H1 (cell line): ENCODE measurements around the gene MINDY1. TPM values are rescaled to one million over a fixed set of nuclear protein-coding genes. Genes with fewer than 3 reads are reported as not detected.

Experiments
- BRCA1 ChIP-seq: IDR thresholded peaks from 2 replicates; pipeline ENCODE4 v1.6.1; 2012; ENCODE audit warnings: low read depth, low read length, improper control_type of control experiment
- CREB1 ChIP-seq: IDR thresholded peaks from 2 replicates; pipeline ENCODE4 v1.6.1; 2012; ENCODE audit warnings: inconsistent platforms
- FOSL1 ChIP-seq: IDR thresholded peaks from 2 replicates; pipeline ENCODE4 v1.6.1; 2011; ENCODE audit warnings: mild to moderate bottlenecking, low read depth, low read length, moderate library complexity; ENCODE audit not compliant: insufficient read depth
- RBBP5 ChIP-seq: IDR thresholded peaks from 2 replicates; pipeline ENCODE4 v1.7.1; 2012; ENCODE audit warnings: low read depth, mild to moderate bottlenecking, inconsistent platforms, low read length, moderate library complexity, borderline replicate concordance
- SP1 ChIP-seq: IDR thresholded peaks from 2 replicates; pipeline ENCODE4 v1.6.1; 2011; ENCODE audit warnings: low read depth, low read length
- SP2 ChIP-seq: IDR thresholded peaks from 2 replicates; pipeline ENCODE4 v1.6.1; 2012; ENCODE audit warnings: mild to moderate bottlenecking, low read length, inconsistent platforms
- SRF ChIP-seq: IDR thresholded peaks from 2 replicates; pipeline ENCODE4 v1.6.1; 2011; ENCODE audit warnings: mild to moderate bottlenecking, low read depth, low read length, moderate library complexity
- TBP ChIP-seq: IDR thresholded peaks from 2 replicates; pipeline ENCODE4 v1.6.1; 2011; ENCODE audit warnings: low read depth, low read length, improper control_type of control experiment
- polyA plus RNA-seq, 7 experiments: library from polyadenylated mRNA; depleted of rRNA in 3 of 7; stranded (reverse) in 5 of 7; unstranded in 2 of 7; fragments of >200 nt in 5 of 7; fragments of 200-250 nt in 2 of 7; gene quantifications; 1 replicate in 5 of 7; 2 replicates in 1 of 7; 4 replicates in 1 of 7; pipeline versions ENCODE4 v1.2.1 to v1.2.3, GENCODE V29; 2011 to 2013; ENCODE audit warnings: missing spikeins in 2 of 7, mixed read lengths in 2 of 7
- total RNA-seq: library from RNA; stranded (reverse); fragmentation: NEBNext Ultra II Directional; extraction: Animal tissue kit (Norgen Biotek cat#: 25700); gene quantifications from 2 replicates; pipeline ENCODE4 v1.2.1, GENCODE V29; 2021
- TF ChIP-seq, protein P1 (sequence below): fragments of 300-600 bp; sonication (generic); IDR thresholded peaks from 2 replicates; pipeline ENCODE4 v1.7.1; 2012; ENCODE audit warnings: low read length, moderate library complexity, mild to moderate bottlenecking, inconsistent platforms; ENCODE audit not compliant: insufficient replicate concordance

MINDY1 gene
- total and polyA plus RNA-seq, 2 of the 8 experiments (the other 6 are each of a cell fraction or from before 2014, with no cell fraction given): 10.3 to 11.4 TPM

DNA sequence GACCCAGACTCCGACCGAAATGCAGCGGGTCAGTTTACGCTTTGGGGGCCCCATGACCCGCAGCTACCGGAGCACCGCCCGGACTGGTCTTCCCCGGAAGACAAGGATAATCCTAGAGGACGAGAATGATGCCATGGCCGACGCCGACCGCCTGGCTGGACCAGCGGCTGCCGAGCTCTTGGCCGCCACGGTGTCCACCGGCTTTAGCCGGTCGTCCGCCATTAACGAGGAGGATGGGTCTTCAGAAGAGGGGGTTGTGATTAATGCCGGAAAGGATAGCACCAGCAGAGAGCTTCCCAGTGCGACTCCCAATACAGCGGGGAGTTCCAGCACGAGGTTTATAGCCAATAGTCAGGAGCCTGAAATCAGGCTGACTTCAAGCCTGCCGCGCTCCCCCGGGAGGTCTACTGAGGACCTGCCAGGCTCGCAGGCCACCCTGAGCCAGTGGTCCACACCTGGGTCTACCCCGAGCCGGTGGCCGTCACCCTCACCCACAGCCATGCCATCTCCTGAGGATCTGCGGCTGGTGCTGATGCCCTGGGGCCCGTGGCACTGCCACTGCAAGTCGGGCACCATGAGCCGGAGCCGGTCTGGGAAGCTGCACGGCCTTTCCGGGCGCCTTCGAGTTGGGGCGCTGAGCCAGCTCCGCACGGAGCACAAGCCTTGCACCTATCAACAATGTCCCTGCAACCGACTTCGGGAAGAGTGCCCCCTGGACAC, 41.4 kb upstream of the MINDY1 start (continued):
- TF ChIP-seq SP1: no peak
- no peak for TF ChIP-seq SP2
- TF ChIP-seq SRF: no peak
- TF ChIP-seq FOSL1: no peak
- TF ChIP-seq BRCA1: no peak
- no peak for TF ChIP-seq CREB1
- 0 out of 2 replicates have a peak, but pooled peaks have one; percentile 16 for TF ChIP-seq TBP
- no peak; the same call in 1 of the 2 replicates for TF ChIP-seq RBBP5
- TF ChIP-seq, protein P1, sequence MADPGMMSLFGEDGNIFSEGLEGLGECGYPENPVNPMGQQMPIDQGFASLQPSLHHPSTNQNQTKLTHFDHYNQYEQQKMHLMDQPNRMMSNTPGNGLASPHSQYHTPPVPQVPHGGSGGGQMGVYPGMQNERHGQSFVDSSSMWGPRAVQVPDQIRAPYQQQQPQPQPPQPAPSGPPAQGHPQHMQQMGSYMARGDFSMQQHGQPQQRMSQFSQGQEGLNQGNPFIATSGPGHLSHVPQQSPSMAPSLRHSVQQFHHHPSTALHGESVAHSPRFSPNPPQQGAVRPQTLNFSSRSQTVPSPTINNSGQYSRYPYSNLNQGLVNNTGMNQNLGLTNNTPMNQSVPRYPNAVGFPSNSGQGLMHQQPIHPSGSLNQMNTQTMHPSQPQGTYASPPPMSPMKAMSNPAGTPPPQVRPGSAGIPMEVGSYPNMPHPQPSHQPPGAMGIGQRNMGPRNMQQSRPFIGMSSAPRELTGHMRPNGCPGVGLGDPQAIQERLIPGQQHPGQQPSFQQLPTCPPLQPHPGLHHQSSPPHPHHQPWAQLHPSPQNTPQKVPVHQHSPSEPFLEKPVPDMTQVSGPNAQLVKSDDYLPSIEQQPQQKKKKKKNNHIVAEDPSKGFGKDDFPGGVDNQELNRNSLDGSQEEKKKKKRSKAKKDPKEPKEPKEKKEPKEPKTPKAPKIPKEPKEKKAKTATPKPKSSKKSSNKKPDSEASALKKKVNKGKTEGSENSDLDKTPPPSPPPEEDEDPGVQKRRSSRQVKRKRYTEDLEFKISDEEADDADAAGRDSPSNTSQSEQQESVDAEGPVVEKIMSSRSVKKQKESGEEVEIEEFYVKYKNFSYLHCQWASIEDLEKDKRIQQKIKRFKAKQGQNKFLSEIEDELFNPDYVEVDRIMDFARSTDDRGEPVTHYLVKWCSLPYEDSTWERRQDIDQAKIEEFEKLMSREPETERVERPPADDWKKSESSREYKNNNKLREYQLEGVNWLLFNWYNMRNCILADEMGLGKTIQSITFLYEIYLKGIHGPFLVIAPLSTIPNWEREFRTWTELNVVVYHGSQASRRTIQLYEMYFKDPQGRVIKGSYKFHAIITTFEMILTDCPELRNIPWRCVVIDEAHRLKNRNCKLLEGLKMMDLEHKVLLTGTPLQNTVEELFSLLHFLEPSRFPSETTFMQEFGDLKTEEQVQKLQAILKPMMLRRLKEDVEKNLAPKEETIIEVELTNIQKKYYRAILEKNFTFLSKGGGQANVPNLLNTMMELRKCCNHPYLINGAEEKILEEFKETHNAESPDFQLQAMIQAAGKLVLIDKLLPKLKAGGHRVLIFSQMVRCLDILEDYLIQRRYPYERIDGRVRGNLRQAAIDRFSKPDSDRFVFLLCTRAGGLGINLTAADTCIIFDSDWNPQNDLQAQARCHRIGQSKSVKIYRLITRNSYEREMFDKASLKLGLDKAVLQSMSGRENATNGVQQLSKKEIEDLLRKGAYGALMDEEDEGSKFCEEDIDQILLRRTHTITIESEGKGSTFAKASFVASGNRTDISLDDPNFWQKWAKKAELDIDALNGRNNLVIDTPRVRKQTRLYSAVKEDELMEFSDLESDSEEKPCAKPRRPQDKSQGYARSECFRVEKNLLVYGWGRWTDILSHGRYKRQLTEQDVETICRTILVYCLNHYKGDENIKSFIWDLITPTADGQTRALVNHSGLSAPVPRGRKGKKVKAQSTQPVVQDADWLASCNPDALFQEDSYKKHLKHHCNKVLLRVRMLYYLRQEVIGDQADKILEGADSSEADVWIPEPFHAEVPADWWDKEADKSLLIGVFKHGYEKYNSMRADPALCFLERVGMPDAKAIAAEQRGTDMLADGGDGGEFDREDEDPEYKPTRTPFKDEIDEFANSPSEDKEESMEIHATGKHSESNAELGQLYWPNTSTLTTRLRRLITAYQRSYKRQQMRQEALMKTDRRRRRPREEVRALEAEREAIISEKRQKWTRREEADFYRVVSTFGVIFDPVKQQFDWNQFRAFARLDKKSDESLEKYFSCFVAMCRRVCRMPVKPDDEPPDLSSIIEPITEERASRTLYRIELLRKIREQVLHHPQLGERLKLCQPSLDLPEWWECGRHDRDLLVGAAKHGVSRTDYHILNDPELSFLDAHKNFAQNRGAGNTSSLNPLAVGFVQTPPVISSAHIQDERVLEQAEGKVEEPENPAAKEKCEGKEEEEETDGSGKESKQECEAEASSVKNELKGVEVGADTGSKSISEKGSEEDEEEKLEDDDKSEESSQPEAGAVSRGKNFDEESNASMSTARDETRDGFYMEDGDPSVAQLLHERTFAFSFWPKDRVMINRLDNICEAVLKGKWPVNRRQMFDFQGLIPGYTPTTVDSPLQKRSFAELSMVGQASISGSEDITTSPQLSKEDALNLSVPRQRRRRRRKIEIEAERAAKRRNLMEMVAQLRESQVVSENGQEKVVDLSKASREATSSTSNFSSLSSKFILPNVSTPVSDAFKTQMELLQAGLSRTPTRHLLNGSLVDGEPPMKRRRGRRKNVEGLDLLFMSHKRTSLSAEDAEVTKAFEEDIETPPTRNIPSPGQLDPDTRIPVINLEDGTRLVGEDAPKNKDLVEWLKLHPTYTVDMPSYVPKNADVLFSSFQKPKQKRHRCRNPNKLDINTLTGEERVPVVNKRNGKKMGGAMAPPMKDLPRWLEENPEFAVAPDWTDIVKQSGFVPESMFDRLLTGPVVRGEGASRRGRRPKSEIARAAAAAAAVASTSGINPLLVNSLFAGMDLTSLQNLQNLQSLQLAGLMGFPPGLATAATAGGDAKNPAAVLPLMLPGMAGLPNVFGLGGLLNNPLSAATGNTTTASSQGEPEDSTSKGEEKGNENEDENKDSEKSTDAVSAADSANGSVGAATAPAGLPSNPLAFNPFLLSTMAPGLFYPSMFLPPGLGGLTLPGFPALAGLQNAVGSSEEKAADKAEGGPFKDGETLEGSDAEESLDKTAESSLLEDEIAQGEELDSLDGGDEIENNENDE: no peak
